Measurements from ENCODE around the gene ROR1.
A peak's percentile ranks its signal among the peaks of the same experiment; 100 is the strongest.

Gene ROR1

GRCh38 chr1:64092851-64093371, 319.1 kb downstream of the ROR1 start:
- no peak for TF ChIP-seq CTCF (IDR thresholded peaks at IDR 0.05; ENCODE audit: unreplicated experiment in 3 of 3)
- Mint-ChIP-seq H3K27me3 (ENCODE audit: low read depth) (no peaks in the 10 kb centered on the region), H3K9me3 (no peaks in the 10 kb centered on the region), H3K4me3 (no peak overlapping the region), H3K4me1 (peaks cover 46% of the 10 kb centered on the region), H3K27ac (peak overlapping the region; percentile 64 to 88 (median 78)), H3K36me3 (ENCODE audit: low read depth) (no peaks in the 10 kb centered on the region)

- H3K9me3 Mint-ChIP-seq, result no peaks in the 10 kb centered on the region
- H3K4me3 Mint-ChIP-seq, result no peak overlapping the region
- H3K27me3 Mint-ChIP-seq (ENCODE audit: low read depth), result no peaks in the 10 kb centered on the region
- peaks cover 49% of the 10 kb centered on the region for H3K4me1 Mint-ChIP-seq
- TF ChIP-seq CTCF (IDR thresholded peaks at IDR 0.05; ENCODE audit: unreplicated experiment in 3 of 3), result no peak
- H3K27ac Mint-ChIP-seq, result peak overlapping the region; percentile 64 to 88 (median 78)
- H3K36me3 Mint-ChIP-seq (ENCODE audit: low read depth), result no peaks in the 10 kb centered on the region
Observed at GRCh38 chr1:64093941-64094340, 320.1 kb downstream of the ROR1 start.

GRCh38 chr1:64095832-64096231, 322.0 kb downstream of the ROR1 start:
- Mint-ChIP-seq H3K4me3 (no peak overlapping the region), H3K27ac (peak overlapping the region; percentile 27 to 43 (median 31)), H3K9me3 (no peaks in the 10 kb centered on the region), H3K4me1 (peaks cover 51% of the 10 kb centered on the region), H3K36me3 (ENCODE audit: low read depth) (no peaks in the 10 kb centered on the region), H3K27me3 (ENCODE audit: low read depth) (no peaks in the 10 kb centered on the region)
- no peak for TF ChIP-seq CTCF (IDR thresholded peaks at IDR 0.05; ENCODE audit: unreplicated experiment in 3 of 3)

GRCh38 chr1:64097859-64098258, 324.0 kb downstream of the ROR1 start:
- no peak for TF ChIP-seq CTCF (IDR thresholded peaks at IDR 0.05; ENCODE audit: unreplicated experiment in 3 of 3)
- Mint-ChIP-seq H3K36me3 (ENCODE audit: low read depth) (no peaks in the 10 kb centered on the region), H3K27me3 (ENCODE audit: low read depth) (no peaks in the 10 kb centered on the region), H3K4me1 (peaks cover 45% of the 10 kb centered on the region), H3K9me3 (no peaks in the 10 kb centered on the region), H3K4me3 (no peak overlapping the region), H3K27ac (peak overlapping the region; percentile 79 to 88 (median 85))

GRCh38 chr1:64098436-64098835, 324.6 kb downstream of the ROR1 start:
- no peaks in the 10 kb centered on the region for H3K27me3 Mint-ChIP-seq (ENCODE audit: low read depth)
- no peak overlapping the region for H3K4me3 Mint-ChIP-seq

More at GRCh38 chr1:64098436-64098835, 324.6 kb downstream of the ROR1 start:
- Mint-ChIP-seq H3K9me3 (no peaks in the 10 kb centered on the region), H3K4me1 (peaks cover 39% of the 10 kb centered on the region), H3K27ac (peak overlapping the region; percentile 79 to 88 (median 85)), H3K36me3 (ENCODE audit: low read depth) (no peaks in the 10 kb centered on the region)
- no peak for TF ChIP-seq CTCF (IDR thresholded peaks at IDR 0.05; ENCODE audit: unreplicated experiment in 3 of 3)
